KOPT-K1 (cell line): ENCODE data around the gene COL26A1.

Experiments
- H3K27ac ChIP-seq: fragments of 200-600 bp; sonication (generic); 2 replicates; pipeline ENCODE4 v1.5.1; 2016; ENCODE audit warnings: antibody characterized with exemption, mild to moderate bottlenecking, low read depth, low read length; ENCODE audit not compliant: poor library complexity, severe bottlenecking
- H3K36me3 ChIP-seq: fragments of 200-600 bp; sonication (generic); 2 replicates; pipeline ENCODE4 v1.5.1; 2017; ENCODE audit warnings: antibody characterized with exemption, mild to moderate bottlenecking, low read length, moderate library complexity; ENCODE audit not compliant: insufficient read depth
- H3K9me3 ChIP-seq: fragments of 200-600 bp; sonication (generic); 2 replicates; pipeline ENCODE4 v1.5.1; 2017; ENCODE audit warnings: antibody characterized with exemption, low read length, mild to moderate bottlenecking; ENCODE audit not compliant: insufficient read depth, poor library complexity, severe bottlenecking

Gene COL26A1

DNA sequence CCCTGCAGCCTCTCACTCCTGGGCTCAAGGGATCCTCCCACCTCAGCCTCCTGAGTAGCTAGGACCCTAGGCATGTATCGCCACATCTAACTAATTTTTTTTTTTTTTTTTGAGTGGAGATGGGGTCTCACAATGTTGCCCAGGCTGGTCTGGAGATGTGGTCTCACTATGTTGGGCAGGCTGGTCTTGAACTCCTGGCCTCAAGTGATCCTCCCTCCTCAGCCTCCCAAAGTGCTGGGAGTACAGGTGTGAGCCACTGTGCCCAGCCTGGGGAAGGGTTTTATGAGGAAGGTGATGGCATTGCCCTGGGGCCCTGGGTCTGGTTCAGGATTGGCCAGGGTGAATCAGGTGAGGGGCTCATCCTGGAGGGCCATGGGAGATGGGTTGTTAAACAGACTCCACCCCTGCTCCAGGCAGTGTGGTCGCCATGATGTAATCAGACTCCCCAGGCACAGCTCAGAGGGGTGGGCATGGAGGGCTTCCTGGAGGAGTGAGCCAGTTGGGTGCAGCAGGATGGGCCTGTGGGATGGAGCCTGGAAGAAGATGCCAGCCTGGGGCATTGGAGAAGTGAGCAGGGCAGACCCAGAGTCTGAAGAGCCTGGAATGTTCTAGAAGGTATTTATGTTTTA is 183.7 kb downstream of the COL26A1 start:
- no peaks in the 10 kb centered on the region for H3K36me3 ChIP-seq
- no peaks in the 10 kb centered on the region for H3K9me3 ChIP-seq
- H3K27ac ChIP-seq = no peak overlapping the region

DNA sequence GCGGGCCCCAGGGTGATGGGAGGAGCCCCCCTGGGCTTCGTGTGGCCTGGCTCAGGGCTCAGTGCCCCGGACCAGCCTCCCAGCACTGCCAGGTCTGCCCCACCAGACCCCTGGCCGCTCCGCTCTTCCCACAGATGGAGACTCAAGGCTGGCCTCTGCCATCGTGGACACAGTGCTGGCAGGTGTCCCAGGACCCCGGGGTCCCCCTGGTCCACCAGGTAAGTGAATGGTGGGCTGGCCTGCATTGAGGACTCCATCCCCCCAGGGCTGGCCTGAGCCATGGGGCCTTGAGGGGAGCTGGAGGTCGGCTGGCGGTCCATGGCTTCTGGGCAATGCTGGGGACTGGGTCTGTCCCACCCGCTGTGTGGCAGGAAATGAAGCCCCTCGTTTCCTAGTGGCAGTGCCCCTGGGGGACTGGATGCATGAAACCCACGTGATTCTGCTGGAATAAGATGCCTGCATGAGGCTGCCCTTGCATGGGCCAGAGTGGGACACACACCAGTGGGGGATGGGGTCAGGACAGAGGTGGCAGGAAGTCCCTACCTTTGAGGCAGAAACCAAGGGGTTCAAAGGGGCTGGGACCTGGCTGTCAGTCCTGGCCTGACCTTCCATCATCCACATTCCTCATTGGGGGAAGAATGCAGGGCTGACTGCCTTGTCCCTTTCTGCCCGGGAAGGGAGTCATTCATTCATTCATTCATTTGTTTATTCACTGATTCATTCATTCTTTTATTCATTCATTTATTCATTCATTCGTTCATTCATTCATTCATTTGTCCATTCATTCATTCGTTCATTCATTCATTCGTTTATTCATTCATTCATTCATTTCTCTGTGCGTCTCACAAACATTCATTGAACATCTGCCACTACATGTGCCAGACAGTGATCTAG is 184.6 kb downstream of the COL26A1 start:
- Histone ChIP-seq H3K36me3 (no peaks in the 10 kb centered on the region), H3K27ac (no peak overlapping the region), H3K9me3 (no peaks in the 10 kb centered on the region)

DNA sequence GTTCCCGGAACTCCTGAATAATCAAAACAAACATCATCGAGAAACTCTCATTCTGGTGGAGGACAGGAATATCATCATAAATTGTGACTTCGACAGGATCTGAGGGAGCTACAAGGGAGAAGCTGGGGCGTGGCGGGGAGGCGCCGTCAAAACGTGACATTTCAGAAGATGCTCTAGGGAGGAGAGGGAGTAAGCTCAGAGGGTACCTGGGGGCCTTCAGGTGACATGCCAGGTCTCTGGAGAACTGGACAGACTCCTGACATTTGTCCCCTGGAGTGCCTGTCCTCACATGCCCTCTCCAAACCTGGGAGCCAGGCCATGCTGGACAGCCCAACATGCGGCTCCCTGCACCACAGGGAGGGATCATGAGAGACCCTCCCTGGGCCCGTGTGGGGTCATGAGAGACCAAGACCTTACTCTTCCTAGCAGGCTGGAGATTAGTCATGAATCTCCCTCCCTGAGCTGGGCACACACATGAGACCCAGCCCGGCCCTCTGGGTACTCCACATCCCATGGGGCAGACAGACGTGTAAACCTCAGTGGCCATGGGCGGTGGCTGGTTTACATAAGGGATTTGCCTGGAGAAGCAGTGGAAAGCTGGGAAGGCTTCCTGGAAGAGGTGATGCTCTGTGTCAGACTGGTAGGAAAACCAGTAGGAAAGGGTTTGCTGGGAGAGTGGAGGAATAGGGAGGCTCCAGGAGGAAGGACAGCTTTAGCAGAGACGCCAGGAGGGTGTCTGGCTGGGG is 185.4 kb downstream of the COL26A1 start:
- H3K36me3 ChIP-seq = no peaks in the 10 kb centered on the region
- H3K9me3 ChIP-seq = no peaks in the 10 kb centered on the region
- H3K27ac ChIP-seq = no peak overlapping the region

DNA sequence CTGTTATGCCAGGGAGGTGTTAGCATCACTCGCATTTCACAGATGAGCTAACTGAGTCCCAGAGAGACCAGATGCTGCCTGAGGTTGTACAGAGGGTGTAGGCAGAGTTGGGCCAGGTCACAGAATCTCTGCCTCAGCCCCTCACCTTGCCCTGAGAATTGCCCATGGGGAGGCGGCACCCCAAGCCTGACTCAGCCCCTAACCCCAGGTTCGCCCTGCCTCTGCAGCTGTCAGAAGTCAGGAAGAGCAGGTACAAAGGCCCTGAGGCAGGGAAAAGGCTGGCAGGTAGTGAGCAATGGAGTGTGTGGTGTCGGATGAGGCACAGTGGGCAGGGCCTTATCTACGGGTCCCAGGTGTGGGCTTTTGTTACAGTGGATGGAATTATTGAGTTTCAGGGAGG is 187.1 kb downstream of the COL26A1 start:
- Histone ChIP-seq H3K36me3 (no peaks in the 10 kb centered on the region), H3K9me3 (no peaks in the 10 kb centered on the region)

DNA sequence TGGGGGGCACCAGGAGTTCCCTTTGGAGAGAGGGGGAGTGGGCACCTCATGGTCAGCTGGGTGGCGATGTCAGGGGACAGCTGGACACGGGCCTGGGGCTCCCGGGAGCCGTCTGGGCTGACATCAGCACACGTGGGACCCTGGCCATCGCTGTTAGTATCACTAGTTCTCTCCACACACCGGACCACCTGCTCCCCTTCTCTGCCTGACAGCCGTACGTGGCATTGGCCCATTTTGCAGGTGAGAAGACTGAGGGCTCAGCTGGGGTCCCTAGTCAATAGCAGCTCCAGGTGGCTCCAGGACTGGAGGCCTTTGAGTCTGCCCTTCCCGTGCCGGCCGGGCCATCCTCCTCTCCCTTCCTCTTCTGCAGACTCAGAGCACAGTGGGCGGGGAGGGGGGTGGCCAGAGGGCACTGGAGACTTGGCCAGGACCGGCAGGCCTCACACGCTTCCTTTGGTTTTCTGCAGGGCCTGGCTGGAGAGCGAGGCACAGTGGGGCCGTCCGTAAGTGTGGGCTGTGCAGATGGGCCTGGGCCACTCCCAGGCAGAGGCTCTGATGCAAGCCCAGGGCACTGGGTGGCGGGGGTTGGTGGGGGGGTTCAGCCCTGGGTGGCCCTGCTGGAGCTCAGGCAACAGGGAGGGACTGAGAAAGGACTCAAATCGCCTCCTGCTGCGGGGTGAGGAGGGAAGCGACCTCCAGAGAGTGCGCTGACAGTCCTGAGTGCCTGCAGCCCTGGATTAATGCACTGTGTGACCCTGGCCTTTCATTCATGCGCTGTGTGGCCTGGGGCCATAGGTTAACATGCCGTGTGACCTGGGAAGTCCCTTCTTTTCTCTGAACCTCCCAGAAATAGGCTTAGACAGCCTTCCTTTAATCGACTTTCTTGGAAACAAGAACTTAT is 188.2 kb downstream of the COL26A1 start:
- Histone ChIP-seq H3K9me3 (no peaks in the 10 kb centered on the region), H3K36me3 (no peaks in the 10 kb centered on the region), H3K27ac (no peak overlapping the region)

More for the DNA sequence above, 187.1 kb downstream of the COL26A1 start:
- H3K27ac ChIP-seq = no peak overlapping the region

DNA sequence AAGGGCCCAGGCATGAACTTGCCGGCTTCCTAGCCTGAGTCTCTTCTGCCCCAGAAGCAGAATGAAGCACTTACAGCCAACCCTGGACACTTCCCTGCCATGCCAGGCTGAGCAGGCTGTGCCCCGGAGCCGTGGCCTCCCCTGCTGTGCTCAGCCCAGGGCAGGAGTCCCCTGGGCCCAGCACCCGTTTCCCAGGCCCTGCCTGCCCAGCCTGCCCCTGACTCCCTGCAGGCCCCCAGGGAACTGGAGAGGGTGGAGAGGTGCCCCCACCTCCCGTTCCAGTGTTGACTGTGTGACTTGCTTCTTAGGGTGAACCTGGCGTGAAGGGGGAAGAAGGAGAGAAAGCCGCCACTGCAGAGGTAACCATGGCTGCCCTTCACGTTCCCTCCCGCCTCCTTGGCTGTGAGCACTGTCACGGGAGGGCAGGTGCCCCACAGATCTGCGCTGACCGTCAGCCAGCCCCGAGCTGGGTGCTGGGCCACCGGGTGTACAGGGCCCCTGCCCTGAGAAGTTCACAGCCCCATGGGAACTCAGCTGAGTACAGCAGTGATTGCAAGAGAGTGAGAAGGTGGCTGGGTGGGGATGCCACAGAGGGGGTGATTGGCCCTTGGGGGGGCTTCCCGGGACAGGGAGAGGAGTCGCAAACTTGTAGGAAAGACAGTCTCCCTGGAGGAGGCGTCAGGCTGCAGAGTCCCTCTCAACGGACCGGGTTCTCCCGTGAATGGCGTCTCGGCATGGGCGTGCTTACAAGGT is 190.5 kb downstream of the COL26A1 start:
- Histone ChIP-seq H3K27ac (no peak overlapping the region), H3K9me3 (no peaks in the 10 kb centered on the region), H3K36me3 (no peaks in the 10 kb centered on the region)

DNA sequence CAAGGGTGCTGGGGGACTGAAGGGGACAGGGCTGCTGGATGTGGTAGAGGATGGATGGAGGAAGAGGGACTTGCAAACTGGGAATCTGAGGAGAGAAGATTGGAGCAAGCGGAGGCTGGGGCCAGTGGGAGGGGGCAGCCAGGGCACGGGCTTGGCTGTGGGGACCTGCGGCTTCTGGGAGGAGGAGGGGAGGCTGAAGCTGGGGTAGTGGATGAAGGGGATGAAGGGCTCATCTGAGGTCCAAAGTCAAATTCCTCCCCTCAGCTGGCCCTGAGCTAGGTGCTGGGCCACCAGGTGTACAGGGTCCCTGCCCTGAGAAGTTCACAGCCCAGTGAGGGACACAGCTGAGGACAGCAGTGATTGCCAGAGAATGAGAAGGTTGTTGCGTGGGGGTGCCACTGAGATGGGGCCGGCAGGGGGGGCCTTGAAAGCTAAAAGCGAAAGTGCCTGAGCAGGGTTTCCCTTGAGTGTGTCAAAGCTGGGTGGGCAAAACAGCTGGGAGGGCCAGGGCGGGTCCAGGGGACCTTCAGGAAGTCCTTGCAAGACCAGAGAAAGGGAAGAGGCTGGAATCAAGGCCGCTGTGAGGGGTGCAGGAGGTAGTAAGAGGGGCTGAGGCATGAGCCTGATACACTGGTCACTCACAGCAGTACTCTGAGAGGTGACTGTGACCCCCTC is 191.2 kb downstream of the COL26A1 start:
- Histone ChIP-seq H3K36me3 (no peaks in the 10 kb centered on the region), H3K9me3 (no peaks in the 10 kb centered on the region)

DNA sequence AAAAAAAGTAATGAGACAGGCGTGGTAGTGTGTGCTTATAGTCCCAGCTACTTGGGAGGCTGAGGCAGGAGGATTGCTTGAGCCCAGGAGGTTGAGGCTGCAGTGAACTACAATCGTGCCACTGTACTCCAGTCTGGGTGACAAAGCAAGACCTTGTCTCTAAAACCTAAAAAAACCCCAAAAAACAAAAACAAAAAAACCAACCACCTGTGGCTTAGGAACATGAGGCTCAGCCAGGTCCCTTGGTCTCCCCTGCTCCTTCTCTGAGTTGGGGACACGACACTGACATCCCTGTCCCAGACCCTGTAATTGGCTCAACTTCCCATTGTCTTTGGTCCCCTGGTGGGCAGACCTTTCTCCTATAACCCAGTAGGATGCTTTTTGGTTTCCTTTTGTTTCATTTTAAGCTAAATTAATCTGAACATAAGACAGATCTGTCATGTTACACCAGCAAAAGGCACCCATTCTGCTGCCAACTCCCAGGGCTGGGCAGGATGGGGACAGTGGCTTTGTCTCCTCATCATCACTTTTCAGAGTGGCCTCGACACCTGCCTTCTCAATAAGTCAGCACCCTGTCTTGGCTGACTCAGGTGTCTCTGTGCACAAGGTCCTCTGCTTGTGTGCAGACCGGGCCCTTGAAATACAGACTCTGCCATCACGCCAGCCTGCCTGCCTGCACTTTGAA is 192.1 kb downstream of the COL26A1 start:
- Histone ChIP-seq H3K9me3 (no peaks in the 10 kb centered on the region), H3K27ac (no peak overlapping the region), H3K36me3 (no peaks in the 10 kb centered on the region)

More for the DNA sequence above, 191.2 kb downstream of the COL26A1 start:
- H3K27ac ChIP-seq = no peak overlapping the region

DNA sequence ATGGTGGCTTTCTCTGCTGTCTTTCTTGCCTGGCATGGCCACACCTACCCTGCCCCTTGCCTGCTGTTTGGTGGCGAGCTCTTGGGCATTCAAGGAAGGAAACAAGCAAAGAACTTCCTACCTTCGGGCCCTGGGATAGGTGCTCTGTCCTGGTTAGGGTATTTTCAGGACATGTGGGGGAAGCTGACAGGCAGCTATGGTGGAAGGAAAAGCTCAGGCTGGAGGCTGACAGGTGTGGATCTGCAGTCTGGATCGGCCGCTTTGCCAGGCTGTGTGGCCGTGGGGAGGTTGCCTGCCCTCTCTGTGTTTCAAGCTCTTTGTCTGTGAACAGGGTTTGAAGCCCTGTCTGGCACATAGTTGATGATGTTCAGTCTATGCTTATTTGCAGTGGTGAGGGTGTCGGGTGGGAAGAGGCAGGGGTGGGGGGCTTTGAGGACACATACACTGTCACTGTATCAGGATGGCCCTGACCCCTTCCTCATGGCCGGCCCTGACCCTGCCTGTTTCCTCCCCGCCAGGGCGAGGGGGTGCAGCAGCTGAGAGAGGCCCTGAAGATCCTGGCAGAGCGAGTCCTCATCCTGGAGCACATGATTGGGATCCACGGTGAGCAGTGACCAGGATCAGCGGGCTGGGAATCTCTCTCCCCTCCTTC is 192.7 kb downstream of the COL26A1 start:
- Histone ChIP-seq H3K9me3 (no peaks in the 10 kb centered on the region), H3K27ac (no peak overlapping the region), H3K36me3 (no peaks in the 10 kb centered on the region)

DNA sequence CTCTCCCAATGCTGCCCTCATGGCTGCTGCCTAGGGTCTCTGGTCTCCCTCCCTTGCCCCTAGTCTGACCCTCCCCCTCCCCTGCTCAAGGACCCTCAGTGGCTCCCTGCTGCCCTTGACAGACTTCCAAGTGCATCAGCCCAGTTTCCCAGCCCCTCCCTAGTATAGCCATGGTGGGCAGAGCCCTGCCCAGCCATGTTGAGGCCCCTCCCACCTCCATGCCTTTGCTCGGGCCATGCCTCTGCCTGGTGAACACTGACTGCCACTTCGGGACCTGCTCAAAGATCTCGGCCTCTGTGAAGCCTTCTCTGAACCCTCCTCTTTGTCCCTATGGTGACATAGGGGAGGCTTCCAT is 193.2 kb downstream of the COL26A1 start:
- H3K9me3 ChIP-seq = no peaks in the 10 kb centered on the region
- H3K36me3 ChIP-seq = no peaks in the 10 kb centered on the region
- no peak overlapping the region for H3K27ac ChIP-seq

DNA sequence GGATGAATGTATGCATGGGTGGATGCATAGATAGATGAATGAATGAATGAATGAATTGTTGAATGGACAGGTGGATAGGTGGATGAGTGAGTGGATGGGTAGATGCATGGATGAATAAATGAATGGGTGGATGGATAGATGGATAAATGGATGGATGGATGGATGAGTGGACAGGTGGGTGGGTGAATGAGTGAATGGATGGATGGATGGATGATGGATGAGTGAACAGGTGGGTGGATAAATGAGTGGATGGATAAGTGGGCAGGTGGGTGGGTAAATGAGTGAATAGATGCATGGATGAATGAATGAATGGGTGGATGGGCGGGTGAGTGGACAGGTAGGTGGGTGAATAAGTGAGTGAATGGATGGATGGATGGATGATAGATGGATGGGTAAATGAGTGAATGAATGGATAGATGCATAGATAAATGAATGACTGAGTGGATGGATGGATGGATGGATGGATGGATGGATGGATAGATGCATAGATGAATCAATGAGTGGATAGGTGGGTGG is 193.8 kb downstream of the COL26A1 start:
- H3K9me3 ChIP-seq = no peaks in the 10 kb centered on the region

DNA sequence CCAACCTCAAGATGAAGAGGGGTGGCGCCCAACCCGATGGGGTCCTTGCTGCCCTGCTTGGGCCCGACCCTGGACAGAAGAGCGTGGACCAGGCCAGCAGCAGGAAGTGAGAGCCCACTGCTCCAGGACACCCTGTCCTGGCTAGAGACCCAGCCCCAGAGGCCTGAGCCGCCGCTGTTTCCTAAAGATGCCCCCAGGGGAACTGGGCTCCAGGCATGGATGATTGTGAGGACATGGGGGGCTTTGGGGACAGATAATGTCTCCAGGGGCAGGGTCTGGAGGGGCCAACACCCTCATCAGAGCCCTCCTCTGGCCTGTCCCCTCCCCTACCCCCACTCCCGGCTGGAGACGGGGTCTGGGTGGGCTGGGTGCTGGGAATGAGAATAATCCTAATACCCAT is 194.7 kb downstream of the COL26A1 start:
- Histone ChIP-seq H3K27ac (no peak overlapping the region), H3K36me3 (no peaks in the 10 kb centered on the region), H3K9me3 (no peaks in the 10 kb centered on the region)

More for the DNA sequence above, 193.8 kb downstream of the COL26A1 start:
- Histone ChIP-seq H3K36me3 (no peaks in the 10 kb centered on the region), H3K27ac (no peak overlapping the region)
